D341Med (cell line): ENCODE data around the gene PCLO.
"Not testable (repeated sequence)": the region's sequence is repeated elsewhere in the genome, so short reads cannot be mapped to it uniquely, and the experiment has no call there.

Experiments
- DNase-seq: peaks from one replicate; pipeline ENCODE4 v3.0.0; 2012; ENCODE audit warnings: low spot score

PCLO gene

GRCh38 chr7:82729172-82730030 is 433.3 kb downstream of the PCLO start:
- DNase-seq: peak; percentile 41

- no peak for DNase-seq
These were observed 436.5 kb downstream of the PCLO start for GRCh38 chr7:82726038-82726800.

GRCh38 chr7:82723411-82723810 is 439.3 kb downstream of the PCLO start:
- no peak for DNase-seq

- no peak for DNase-seq
These were observed 439.7 kb downstream of the PCLO start for GRCh38 chr7:82722946-82723345.

- DNase-seq: no peak
These were observed 447.3 kb downstream of the PCLO start for GRCh38 chr7:82715344-82715743.

- no peak for DNase-seq
These were observed 447.8 kb downstream of the PCLO start for GRCh38 chr7:82714883-82715282.

GRCh38 chr7:82713506-82713905 is 449.2 kb downstream of the PCLO start:
- DNase-seq: no peak

- DNase-seq: not testable (repeated sequence)
These were observed 456.3 kb downstream of the PCLO start for GRCh38 chr7:82706344-82706743.

GRCh38 chr7:82705517-82706260 is 457.0 kb downstream of the PCLO start:
- DNase-seq: no peak

- DNase-seq: no peak
These were observed 458.6 kb downstream of the PCLO start for GRCh38 chr7:82704121-82704520.
